Iris pigment epithelial cell (primary cell): ENCODE data around the gene SLC2A9.

Experiments
- DNase-seq: peaks from one replicate; pipeline ENCODE4 v3.0.0-alpha.2; 2011; ENCODE audit warnings: low read depth

Gene SLC2A9

GRCh38 chr4:10020871-10021652 is at the start of gene SLC2A9:
SLC2A9 (minus strand) TSS chr4:10021497; CDS start chr4:10021429, 68 bp downstream.
- peak; percentile 53 for DNase-seq

- DNase-seq, result no peak
Measured at GRCh38 chr4:10069075-10069642, 47.9 kb upstream of the SLC2A9 start.

GRCh38 chr4:10066670-10067651 is 45.7 kb upstream of the SLC2A9 start:
- no peak for DNase-seq

- DNase-seq, result no peak
Measured at GRCh38 chr4:10066206-10066605, 44.9 kb upstream of the SLC2A9 start.

- peak; percentile 89 for DNase-seq
Measured at GRCh38 chr4:10063544-10064300, 42.4 kb upstream of the SLC2A9 start.

GRCh38 chr4:10061650-10062415 is 40.5 kb upstream of the SLC2A9 start:
- DNase-seq, result peak; percentile 62

GRCh38 chr4:10058371-10058770 is 37.1 kb upstream of the SLC2A9 start:
- no peak for DNase-seq

- DNase-seq, result no peak
Measured at GRCh38 chr4:10057023-10057395, 35.7 kb upstream of the SLC2A9 start.

GRCh38 chr4:10056334-10057022 is 35.2 kb upstream of the SLC2A9 start:
- DNase-seq, result no peak

- no peak for DNase-seq
Measured at GRCh38 chr4:10055871-10056270, 34.6 kb upstream of the SLC2A9 start.

GRCh38 chr4:10054571-10055041 is 33.3 kb upstream of the SLC2A9 start:
- no peak for DNase-seq

GRCh38 chr4:10053635-10054453 is 32.5 kb upstream of the SLC2A9 start:
- DNase-seq, result no peak

GRCh38 chr4:10051517-10052135 is 30.3 kb upstream of the SLC2A9 start:
- DNase-seq, result no peak

GRCh38 chr4:10050721-10051120 is 29.4 kb upstream of the SLC2A9 start:
- no peak for DNase-seq

GRCh38 chr4:10050261-10050661 is 29.0 kb upstream of the SLC2A9 start:
- DNase-seq, result no peak

GRCh38 chr4:10048941-10049697 is 27.8 kb upstream of the SLC2A9 start:
- no peak for DNase-seq

- DNase-seq, result no peak
Measured at GRCh38 chr4:10047967-10048366, 26.7 kb upstream of the SLC2A9 start.

- no peak for DNase-seq
Measured at GRCh38 chr4:10046471-10046870, 25.2 kb upstream of the SLC2A9 start.
